ENCODE data around the gene TULP4.

- no peak for TF ChIP-seq POLR2A (IDR thresholded peaks at IDR 0.05)
- TF ChIP-seq, protein P1, sequence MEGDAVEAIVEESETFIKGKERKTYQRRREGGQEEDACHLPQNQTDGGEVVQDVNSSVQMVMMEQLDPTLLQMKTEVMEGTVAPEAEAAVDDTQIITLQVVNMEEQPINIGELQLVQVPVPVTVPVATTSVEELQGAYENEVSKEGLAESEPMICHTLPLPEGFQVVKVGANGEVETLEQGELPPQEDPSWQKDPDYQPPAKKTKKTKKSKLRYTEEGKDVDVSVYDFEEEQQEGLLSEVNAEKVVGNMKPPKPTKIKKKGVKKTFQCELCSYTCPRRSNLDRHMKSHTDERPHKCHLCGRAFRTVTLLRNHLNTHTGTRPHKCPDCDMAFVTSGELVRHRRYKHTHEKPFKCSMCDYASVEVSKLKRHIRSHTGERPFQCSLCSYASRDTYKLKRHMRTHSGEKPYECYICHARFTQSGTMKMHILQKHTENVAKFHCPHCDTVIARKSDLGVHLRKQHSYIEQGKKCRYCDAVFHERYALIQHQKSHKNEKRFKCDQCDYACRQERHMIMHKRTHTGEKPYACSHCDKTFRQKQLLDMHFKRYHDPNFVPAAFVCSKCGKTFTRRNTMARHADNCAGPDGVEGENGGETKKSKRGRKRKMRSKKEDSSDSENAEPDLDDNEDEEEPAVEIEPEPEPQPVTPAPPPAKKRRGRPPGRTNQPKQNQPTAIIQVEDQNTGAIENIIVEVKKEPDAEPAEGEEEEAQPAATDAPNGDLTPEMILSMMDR (IDR thresholded peaks at IDR 0.05): no peak
Measured at GRCh38 chr6:158492881-158493280, 180.6 kb downstream of the TULP4 start.
